Measurements from ENCODE around the gene PALM.

GRCh38 chr19:686589-687297 lies 22.0 kb upstream of the PALM start:
- no peak for TF ChIP-seq SUZ12 (IDR thresholded peaks at IDR 0.05)
- no peak for TF ChIP-seq BHLHE40 (IDR thresholded peaks at IDR 0.05; ENCODE audit: borderline replicate concordance)
- TF ChIP-seq ZNF384 (IDR thresholded peaks at IDR 0.05), result no peak
